Measurements from ENCODE around the gene KHDRBS2. TPM values are rescaled to one million over a fixed set of nuclear protein-coding genes. Genes with fewer than 3 reads are reported as not detected.

The KHDRBS2 gene
- total and polyA plus RNA-seq, 11 donors, result 0.15 to 0.29 TPM; not detected in 9

DNA sequence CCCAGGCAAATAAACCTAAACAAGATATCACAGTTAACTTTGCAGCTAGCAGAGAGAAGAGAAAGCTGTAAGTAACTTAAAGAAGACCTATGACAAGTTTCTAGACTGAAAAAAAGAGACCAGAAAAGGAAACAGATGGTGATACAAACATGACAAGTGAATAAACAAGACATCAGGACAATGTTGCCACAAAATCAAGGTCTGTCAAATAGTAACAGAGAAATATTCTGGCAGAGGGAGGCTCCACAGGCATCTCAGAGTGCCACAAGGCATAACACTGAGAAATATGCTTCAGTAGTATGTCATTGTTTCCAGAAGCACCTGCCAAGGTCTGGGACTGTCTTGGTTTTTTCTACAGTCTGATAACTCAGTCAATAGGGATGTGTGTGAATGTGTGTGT lies 332.2 kb downstream of the KHDRBS2 start:
- Histone ChIP-seq H3K9me3 (peaks cover 0 to 29% (median 6%) of the 10 kb centered on the region in 12 donors), H3K27me3 (no peaks in the 10 kb centered on the region), H3K4me3 (no peak overlapping the region), H3K4me1 (no peaks in the 10 kb centered on the region), H3K36me3 (no peaks in the 10 kb centered on the region), H3K27ac (no peak overlapping the region)
- DNase-seq, result no peak
- intact Hi-C loops (cut with DNase I), result no loop called here
- TF ChIP-seq, protein P1, sequence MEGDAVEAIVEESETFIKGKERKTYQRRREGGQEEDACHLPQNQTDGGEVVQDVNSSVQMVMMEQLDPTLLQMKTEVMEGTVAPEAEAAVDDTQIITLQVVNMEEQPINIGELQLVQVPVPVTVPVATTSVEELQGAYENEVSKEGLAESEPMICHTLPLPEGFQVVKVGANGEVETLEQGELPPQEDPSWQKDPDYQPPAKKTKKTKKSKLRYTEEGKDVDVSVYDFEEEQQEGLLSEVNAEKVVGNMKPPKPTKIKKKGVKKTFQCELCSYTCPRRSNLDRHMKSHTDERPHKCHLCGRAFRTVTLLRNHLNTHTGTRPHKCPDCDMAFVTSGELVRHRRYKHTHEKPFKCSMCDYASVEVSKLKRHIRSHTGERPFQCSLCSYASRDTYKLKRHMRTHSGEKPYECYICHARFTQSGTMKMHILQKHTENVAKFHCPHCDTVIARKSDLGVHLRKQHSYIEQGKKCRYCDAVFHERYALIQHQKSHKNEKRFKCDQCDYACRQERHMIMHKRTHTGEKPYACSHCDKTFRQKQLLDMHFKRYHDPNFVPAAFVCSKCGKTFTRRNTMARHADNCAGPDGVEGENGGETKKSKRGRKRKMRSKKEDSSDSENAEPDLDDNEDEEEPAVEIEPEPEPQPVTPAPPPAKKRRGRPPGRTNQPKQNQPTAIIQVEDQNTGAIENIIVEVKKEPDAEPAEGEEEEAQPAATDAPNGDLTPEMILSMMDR (IDR thresholded peaks at IDR 0.05), result no peak
- TF ChIP-seq POLR2A (IDR thresholded peaks at IDR 0.05), result no peak
- ATAC-seq, result no peak

DNA sequence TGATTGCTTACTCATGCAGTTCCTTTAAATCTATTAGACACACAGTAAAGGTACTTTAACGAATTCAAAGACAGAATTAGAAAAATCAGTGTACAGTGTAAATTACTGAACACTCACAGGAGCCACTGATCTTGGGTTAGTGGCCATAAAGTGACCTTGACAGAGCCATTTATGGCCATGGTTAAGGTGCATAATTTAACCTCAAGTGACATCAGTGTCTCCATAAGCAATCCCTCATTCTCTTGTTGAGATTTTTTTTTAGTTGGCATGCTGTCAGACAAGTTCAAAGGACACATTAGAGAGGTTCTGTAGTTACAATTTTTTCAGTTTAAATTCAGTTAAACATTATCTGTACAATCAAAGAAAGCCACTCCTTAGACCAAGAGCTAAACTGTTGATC lies 334.4 kb downstream of the KHDRBS2 start:
- no peak for DNase-seq
- H3K27ac ChIP-seq, result no peak overlapping the region
- no peak for ATAC-seq
- no peak overlapping the region for H3K4me3 ChIP-seq
- H3K27me3 ChIP-seq, result no peaks in the 10 kb centered on the region
- no peak for TF ChIP-seq POLR2A (IDR thresholded peaks at IDR 0.05)
- WGBS, 4 donors, result 47 to 62% (median 48%) methylated on average over 1 of the region's 1 CpG
- intact Hi-C loops (cut with DNase I), result no loop called here
- H3K4me1 ChIP-seq, result no peaks in the 10 kb centered on the region
- peaks cover 0 to 10% (median 0%) of the 10 kb centered on the region in 12 donors for H3K9me3 ChIP-seq
- no peaks in the 10 kb centered on the region for H3K36me3 ChIP-seq

GRCh38 chr6:61950811-61951210 lies 335.2 kb downstream of the KHDRBS2 start:
- DNase-seq, result no peak

GRCh38 chr6:61949971-61950370 lies 336.1 kb downstream of the KHDRBS2 start:
- peaks cover 0 to 8% (median 0%) of the 10 kb centered on the region in 12 donors for H3K9me3 ChIP-seq
- H3K36me3 ChIP-seq, result no peaks in the 10 kb centered on the region
- ATAC-seq (no peak), DNase-seq (no peak)
- no peaks in the 10 kb centered on the region for H3K27me3 ChIP-seq
- no peak for TF ChIP-seq POLR2A (IDR thresholded peaks at IDR 0.05)
- TF ChIP-seq, protein P1 (IDR thresholded peaks at IDR 0.05), result no peak
- H3K27ac ChIP-seq, result no peak overlapping the region
- intact Hi-C loops (cut with DNase I), result no loop called here
- H3K4me3 ChIP-seq, result no peak overlapping the region
- no peaks in the 10 kb centered on the region for H3K4me1 ChIP-seq
- 47 to 61% (median 52%) methylated on average over 1 of the region's 1 CpG for WGBS, 4 donors

More at GRCh38 chr6:61950811-61951210, 335.2 kb downstream of the KHDRBS2 start:
- TF ChIP-seq POLR2A (IDR thresholded peaks at IDR 0.05), result no peak
- TF ChIP-seq, protein P1 (IDR thresholded peaks at IDR 0.05), result no peak
- H3K4me1 ChIP-seq, result no peaks in the 10 kb centered on the region
- H3K4me3 ChIP-seq, result no peak overlapping the region
- H3K27me3 ChIP-seq, result no peaks in the 10 kb centered on the region
- H3K27ac ChIP-seq, result no peak overlapping the region
- 75 to 82% (median 79%) methylated on average over 1 of the region's 1 CpG for WGBS, 4 donors
- intact Hi-C loops (cut with DNase I), result no loop called here
- ATAC-seq, result no peak
- H3K9me3 ChIP-seq, result peaks cover 0 to 6% (median 0%) of the 10 kb centered on the region in 12 donors
- no peaks in the 10 kb centered on the region for H3K36me3 ChIP-seq

DNA sequence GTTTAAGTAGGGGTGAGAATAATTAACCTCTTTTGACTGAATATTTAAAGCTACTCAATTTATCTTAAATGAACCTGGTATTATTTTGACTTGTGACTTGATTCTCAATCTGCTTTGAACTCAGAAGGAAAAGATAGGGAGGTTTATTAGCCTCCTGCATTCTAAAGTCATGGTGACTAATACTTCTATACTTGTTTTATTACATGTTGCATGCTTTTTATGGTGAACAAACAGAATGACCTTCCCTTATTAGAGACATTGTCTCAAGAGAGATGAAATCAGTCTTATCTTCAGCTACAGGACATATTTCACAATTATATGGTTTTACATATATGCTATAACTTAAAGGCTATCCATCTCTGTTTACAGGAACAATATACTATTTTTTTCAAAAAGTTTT lies 336.9 kb downstream of the KHDRBS2 start:
- H3K9me3 ChIP-seq, result peaks cover 0 to 8% (median 0%) of the 10 kb centered on the region in 12 donors
- no peak for TF ChIP-seq POLR2A (IDR thresholded peaks at IDR 0.05)
- TF ChIP-seq, protein P1 (IDR thresholded peaks at IDR 0.05), result no peak
- intact Hi-C loops (cut with DNase I), result no loop called here
- H3K36me3 ChIP-seq, result no peaks in the 10 kb centered on the region
- no peaks in the 10 kb centered on the region for H3K4me1 ChIP-seq
- no peaks in the 10 kb centered on the region for H3K27me3 ChIP-seq
- DNase-seq (no peak), ATAC-seq (no peak)
- no peak overlapping the region for H3K4me3 ChIP-seq
- no peak overlapping the region for H3K27ac ChIP-seq
